GM12878 (cell line): ENCODE data around the gene ELK3. TPM values are rescaled to one million over a fixed set of nuclear protein-coding genes. Genes with fewer than 3 reads are reported as not detected.

Experiments
- ATAC-seq: fragments of 200-7000 bp; cut with Tn5 transposase; 3 replicates; pipeline ENCODE4 v1.9.1; 2020; ENCODE audit warnings: mild to moderate bottlenecking, moderate library complexity
- BruUV-seq: library from RNA; stranded (reverse); fragments of 400-500 nt; replicated peaks from 2 replicates; lab custom pipeline; 2021; lab: Mats Ljungman, UMichigan
- CTCF ChIA-PET: fragments of 300-600 bp; sonication (Branson Sonifier 250); formaldehyde crosslinking; extraction: SDS; loops from one replicate; lab custom pipeline; 2021; ENCODE audit warnings: inconsistent platforms; lab: Yijun Ruan, JAX
- POLR2A ChIA-PET: fragments of 350-600 bp; formaldehyde crosslinking; extraction: SDS; loops from one replicate; lab custom pipeline; 2021; ENCODE audit warnings: inconsistent platforms; lab: Charles Lee
- RAD21 ChIA-PET: fragments of 300-600 bp; sonication (Branson Sonifier 250); formaldehyde crosslinking; loops from one replicate; lab custom pipeline; 2023; ENCODE audit warnings: antibody characterized with exemption; ENCODE audit not compliant: unreplicated experiment; lab: Charles Lee
- SMC1A ChIA-PET: fragments of 300-600 bp; sonication (Branson Sonifier 250); formaldehyde crosslinking; loops from one replicate; lab custom pipeline; 2023; ENCODE audit not compliant: unreplicated experiment, uncharacterized antibody; lab: Charles Lee
- DNase-seq: peaks from one replicate; pipeline ENCODE4 v3.0.0-alpha.2; 2011; ENCODE audit warnings: low read depth, low spot score
- FAIRE-seq: peaks from 3 replicates; lab custom pipeline; 2011; peaks lifted over from hg19 to GRCh38; lab: Jason Lieb, UNC
- H2AFZ ChIP-seq: 2 replicates; pipeline ENCODE4 v1.6.0; 2011; ENCODE audit warnings: low read depth, low read length, control low read depth; ENCODE audit not compliant: control insufficient read depth
- H3K27ac ChIP-seq: 2 replicates; pipeline ENCODE4 v1.5.1; 2011; ENCODE audit warnings: control low read depth; ENCODE audit not compliant: control insufficient read depth, insufficient read depth
- H3K27me3 ChIP-seq, 2 experiments: replicated peaks in 1 of 2; 2 replicates each; pipeline versions ENCODE4 v1.6.0 to v1.6.1; 2011; ENCODE audit warnings: low read length in 1 of 2; ENCODE audit not compliant: control insufficient read depth in 2 of 2, insufficient read depth in 2 of 2
- H3K36me3 ChIP-seq, 2 experiments: 2 replicates each; pipeline ENCODE4 v1.5.1; 2011; ENCODE audit warnings: low read length in 1 of 2; ENCODE audit not compliant: control insufficient read depth in 2 of 2, insufficient read depth in 2 of 2
- H3K4me1 ChIP-seq: 2 replicates; pipeline ENCODE4 v1.6.1; 2011; ENCODE audit warnings: mild to moderate bottlenecking, low read length, moderate library complexity, mixed read lengths; ENCODE audit not compliant: control insufficient read depth, insufficient read depth
- H3K4me2 ChIP-seq: 2 replicates; pipeline ENCODE4 v1.6.0; 2011; ENCODE audit warnings: control low read depth; ENCODE audit not compliant: control insufficient read depth, insufficient read depth
- H3K4me3 ChIP-seq: fragments of 200-600 bp; sonication (generic); 2 replicates; pipeline ENCODE4 v1.5.1; 2016
- H3K79me2 ChIP-seq: 2 replicates; pipeline ENCODE4 v1.6.0; 2011; ENCODE audit warnings: low read length; ENCODE audit not compliant: control insufficient read depth, insufficient read depth
- H3K9ac ChIP-seq: 2 replicates; pipeline ENCODE4 v1.8.0; 2011; ENCODE audit warnings: low read length, control low read depth, mixed read lengths; ENCODE audit not compliant: control insufficient read depth, insufficient read depth
- H3K9me3 ChIP-seq: replicated peaks from 3 replicates; pipeline ENCODE4 v1.5.1; 2011; ENCODE audit warnings: mild to moderate bottlenecking, low read length; ENCODE audit not compliant: control insufficient read depth, insufficient read depth
- H4K20me1 ChIP-seq: 2 replicates; pipeline ENCODE4 v1.6.0; 2011; ENCODE audit not compliant: control insufficient read depth, insufficient read depth
- BACH1 ChIP-seq: fragments of 450-650 bp; IDR thresholded peaks from 2 replicates; pipeline ENCODE4 v1.6.1; 2017; ENCODE audit warnings: mild to moderate bottlenecking, borderline replicate concordance
- BCL11A ChIP-seq: IDR thresholded peaks from 2 replicates; pipeline ENCODE4 v1.6.1; 2011; ENCODE audit warnings: low read depth, low read length
- CEBPB ChIP-seq, 2 experiments: fragments of 150-350 bp in 1 of 2; IDR thresholded peaks; 2 replicates each; pipeline ENCODE4 v1.6.1; 2012 to 2014; ENCODE audit warnings: low read depth in 2 of 2, low read length in 2 of 2, borderline replicate concordance in 1 of 2, inconsistent platforms in 1 of 2
- CEBPZ ChIP-seq: fragments of 150-350 bp; IDR thresholded peaks from 2 replicates; pipeline ENCODE4 v1.6.1; 2016; ENCODE audit warnings: low read depth, low read length
- HDAC2 ChIP-seq: fragments of 200-600 bp; sonication (generic); IDR thresholded peaks from 2 replicates; pipeline ENCODE4 v1.6.1; 2017
- PKNOX1 ChIP-seq: fragments of 450-650 bp; IDR thresholded peaks from 2 replicates; pipeline ENCODE4 v1.6.1; 2016; ENCODE audit warnings: mild to moderate bottlenecking
- PRDM15 ChIP-seq: fragments of 450-650 bp; formaldehyde crosslinking; IDR thresholded peaks from 2 replicates; pipeline ENCODE4 v1.4.0; 2020; ENCODE audit warnings: mild to moderate bottlenecking, moderate library complexity
- RBBP5 ChIP-seq: fragments of 200-600 bp; sonication (generic); conservative IDR thresholded peaks from 2 replicates; pipeline ENCODE4 v1.6.1; 2016
- SPI1 ChIP-seq: IDR thresholded peaks from 2 replicates; pipeline ENCODE4 v1.6.1; 2011; ENCODE audit warnings: low read depth, mild to moderate bottlenecking, low read length, moderate library complexity, borderline replicate concordance; ENCODE audit not compliant: insufficient read depth
- YY1 ChIP-seq: IDR thresholded peaks from 2 replicates; pipeline ENCODE4 v1.6.1; 2011; ENCODE audit warnings: low read depth, mild to moderate bottlenecking, low read length
- ZNF24 ChIP-seq: fragments of 450-650 bp; IDR thresholded peaks from 2 replicates; pipeline ENCODE4 v1.6.1; 2017; ENCODE audit warnings: antibody characterized with exemption, mild to moderate bottlenecking
- ZSCAN29 ChIP-seq: fragments of 450-650 bp; IDR thresholded peaks from 2 replicates; pipeline ENCODE4 v1.6.1; 2017; ENCODE audit warnings: mild to moderate bottlenecking, moderate library complexity
- WGBS: methylation state at CpG from one replicate; pipeline ENCODE4 v1.1.6; 2016; ENCODE audit warnings: low lambda C conversion rate; ENCODE audit not compliant: insufficient replicate concordance, insufficient coverage; ENCODE audit errors: missing lambda C conversion rate; 5-methylcytosine and 5-hydroxymethylcytosine counted together
- in situ Hi-C: fragments of 300-500 bp; cut with MboI; formaldehyde crosslinking; loops from 9 replicates; pipeline ENCODE4 v1.14.3; 2018; ENCODE audit warnings: mixed read lengths
- intact Hi-C: fragments of 100-400 bp; cut with micrococcal nuclease; formaldehyde crosslinking; loops from one replicate; pipeline ENCODE4 v1.14.2; 2022; ENCODE audit not compliant: unreplicated experiment
- polyA plus RNA-seq, 11 experiments: library from polyadenylated mRNA; depleted of rRNA in 4 of 11; unstranded in 6 of 11; stranded (reverse) in 5 of 11; fragments of >200 nt; fragmentation: Nextera tagmentation in 4 of 11; fragmentation: Illumina TruSeq in 1 of 11; extraction: Ambion mirVana in 4 of 11; extraction: Trizol in 1 of 11; gene quantifications; 1 replicate in 1 of 11; 2 replicates in 10 of 11; pipeline versions ENCODE4 v1.2.1 to v1.2.3, GENCODE V29; 2011 to 2016; ENCODE audit warnings: inconsistent platforms in 2 of 11, missing spikeins in 2 of 11, low read depth in 1 of 11
- total RNA-seq, 4 experiments: library from RNA; depleted of rRNA in 3 of 4; stranded (reverse); fragments of >200 nt in 3 of 4; fragmentation: Illumina TruSeq in 1 of 4; extraction: Trizol in 1 of 4; gene quantifications; 2 replicates each; pipeline versions ENCODE4 v1.2.1 to v1.2.3, GENCODE V29; 2013 to 2021
- TF ChIP-seq, protein P1 (sequence below): IDR thresholded peaks from 2 replicates; pipeline ENCODE4 v1.6.1; 2011; ENCODE audit warnings: mild to moderate bottlenecking, low read depth, low read length, moderate library complexity; ENCODE audit not compliant: insufficient replicate concordance

The ELK3 gene
- total and polyA plus RNA-seq, 10 of the 15 experiments (the other 5 are each of a cell fraction or from before 2014, with no cell fraction given) = 0.37 to 4.8 (median 0.88) TPM

GRCh38 chr12:96237035-96237434, 42.9 kb downstream of the ELK3 start:
- H3K9ac ChIP-seq = no peak overlapping the region
- BruUV-seq = no TSS peak
- H3K9me3 ChIP-seq = no peaks in the 10 kb centered on the region
- CTCF ChIA-PET = interaction anchor here (0.7 kb wide), 1 partner anchor 35 kb away, joined by 3 read pairs; no protein-coding TSS in a partner anchor
- intact Hi-C loops = no loop called here
- H3K4me1 ChIP-seq = no peaks in the 10 kb centered on the region
- no peaks in the 10 kb centered on the region for H4K20me1 ChIP-seq
- WGBS = 83% methylated on average over 7 of the region's 7 CpGs
- H3K79me2 ChIP-seq = no peaks in the 10 kb centered on the region
- in situ Hi-C loops = no loop called here
- SMC1A ChIA-PET = no interaction called here
- DNase-seq (no peak), FAIRE-seq (no peak), ATAC-seq (no peak)
- RAD21 ChIA-PET = no interaction called here
- H3K27me3 ChIP-seq = no peaks in the 10 kb centered on the region
- H3K4me3 ChIP-seq = no peak overlapping the region
- H3K36me3 ChIP-seq = peaks cover 0 to 2% of the 10 kb centered on the region in 2 experiments; a peak in 2 of 4 replicates
- no peak overlapping the region for H3K27ac ChIP-seq
- no peak overlapping the region for H3K4me2 ChIP-seq
- no peak overlapping the region for H2AFZ ChIP-seq
- POLR2A ChIA-PET = interaction anchor here (0.6 kb wide), 1 partner anchor 37 kb away, joined by 3 read pairs; no protein-coding TSS in a partner anchor
- no peak for TF ChIP-seq ZNF24
- TF ChIP-seq YY1 = no peak
- TF ChIP-seq PKNOX1 = no peak
- no peak for TF ChIP-seq BCL11A
- TF ChIP-seq HDAC2 = no peak
- TF ChIP-seq RBBP5 = no peak
- no peak for TF ChIP-seq SPI1
- TF ChIP-seq PRDM15 = no peak
- no peak for TF ChIP-seq CEBPZ
- no peak for TF ChIP-seq CEBPB (IDR thresholded peaks at IDR 0.05; ENCODE audit: borderline replicate concordance in 1 of 2, low read depth in 2 of 2, low read length in 2 of 2)
- TF ChIP-seq, protein P1, sequence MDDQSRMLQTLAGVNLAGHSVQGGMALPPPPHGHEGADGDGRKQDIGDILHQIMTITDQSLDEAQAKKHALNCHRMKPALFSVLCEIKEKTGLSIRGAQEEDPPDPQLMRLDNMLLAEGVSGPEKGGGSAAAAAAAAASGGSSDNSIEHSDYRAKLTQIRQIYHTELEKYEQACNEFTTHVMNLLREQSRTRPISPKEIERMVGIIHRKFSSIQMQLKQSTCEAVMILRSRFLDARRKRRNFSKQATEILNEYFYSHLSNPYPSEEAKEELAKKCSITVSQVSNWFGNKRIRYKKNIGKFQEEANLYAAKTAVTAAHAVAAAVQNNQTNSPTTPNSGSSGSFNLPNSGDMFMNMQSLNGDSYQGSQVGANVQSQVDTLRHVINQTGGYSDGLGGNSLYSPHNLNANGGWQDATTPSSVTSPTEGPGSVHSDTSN = no peak
- no peak for TF ChIP-seq ZSCAN29
- no peak for TF ChIP-seq BACH1
